Right atrium auricular region (tissue), 2 donors: Measurements from ENCODE around the gene PTCH1. TPM values are rescaled to one million over a fixed set of nuclear protein-coding genes. Genes with fewer than 3 reads are reported as not detected.

ENCODE experiments used
- DNase-seq: peaks from one replicate; pipeline ENCODE4 v3.0.0-alpha.2; 2019; ENCODE audit warnings: low spot score
- H3K27ac ChIP-seq, 2 donors: fragments of 200-600 bp; sonication (generic); 1 replicate in 1 of 2; 2 replicates in 1 of 2; pipeline ENCODE4 v1.5.1; 2016 to 2019
- H3K27me3 ChIP-seq, 2 donors: fragments of 200-600 bp; sonication (generic); one replicate each; pipeline versions ENCODE4 v1.5.1 to v1.6.0; 2017 to 2019
- H3K36me3 ChIP-seq: fragments of 200-600 bp; sonication (generic); one replicate; pipeline ENCODE4 v1.5.1; 2016
- H3K4me1 ChIP-seq, 2 donors: fragments of 200-600 bp; sonication (generic); one replicate each; pipeline versions ENCODE4 v1.5.1 to v1.6.0; 2017 to 2019
- H3K4me3 ChIP-seq, 2 donors: fragments of 200-600 bp; sonication (generic); 1 replicate in 1 of 2; 2 replicates in 1 of 2; pipeline ENCODE4 v1.5.1; 2017 to 2019; ENCODE audit warnings: mild to moderate bottlenecking in 1 of 2, moderate library complexity in 1 of 2
- H3K9me3 ChIP-seq, 2 donors: fragments of 200-600 bp; sonication (generic); one replicate each; pipeline ENCODE4 v1.5.1; 2019
- total RNA-seq, 2 donors: library from RNA; depleted of rRNA; stranded (reverse); fragments of >200 nt; gene quantifications; one replicate each; pipeline ENCODE4 v1.1.0, GENCODE V29; 2016
- TF ChIP-seq, protein P1 (sequence below), 2 donors: fragments of 200-600 bp; sonication (generic); IDR thresholded peaks; one replicate each; pipeline ENCODE4 v1.5.1; 2019; ENCODE audit warnings: antibody characterized with exemption in 2 of 2

Gene PTCH1
- total RNA-seq, 2 donors from 2014 or later: 5.4 to 6.3 TPM

DNA sequence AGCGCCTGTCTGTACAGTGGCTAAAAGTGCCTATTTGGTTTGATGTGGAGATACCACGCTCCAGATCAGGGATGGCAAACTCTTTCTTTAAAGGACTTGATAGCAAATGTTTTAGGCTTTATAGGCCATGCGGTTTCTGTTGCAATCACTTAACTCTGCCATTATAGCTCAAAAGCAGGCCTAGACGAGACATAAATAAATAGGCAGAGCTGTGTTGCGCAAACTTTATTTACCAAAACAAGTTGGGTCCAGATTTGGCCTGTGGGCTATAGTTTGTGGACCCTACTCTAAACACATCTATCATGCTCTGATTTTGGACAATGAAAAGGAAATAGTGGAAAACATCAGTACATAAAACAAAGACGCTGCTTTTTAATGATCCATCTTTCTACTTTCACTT, 79.2 kb downstream of the PTCH1 start:
- H3K4me3 ChIP-seq: no peak overlapping the region
- no peak overlapping the region for H3K27ac ChIP-seq
- no peaks in the 10 kb centered on the region for H3K27me3 ChIP-seq
- TF ChIP-seq, protein P1, sequence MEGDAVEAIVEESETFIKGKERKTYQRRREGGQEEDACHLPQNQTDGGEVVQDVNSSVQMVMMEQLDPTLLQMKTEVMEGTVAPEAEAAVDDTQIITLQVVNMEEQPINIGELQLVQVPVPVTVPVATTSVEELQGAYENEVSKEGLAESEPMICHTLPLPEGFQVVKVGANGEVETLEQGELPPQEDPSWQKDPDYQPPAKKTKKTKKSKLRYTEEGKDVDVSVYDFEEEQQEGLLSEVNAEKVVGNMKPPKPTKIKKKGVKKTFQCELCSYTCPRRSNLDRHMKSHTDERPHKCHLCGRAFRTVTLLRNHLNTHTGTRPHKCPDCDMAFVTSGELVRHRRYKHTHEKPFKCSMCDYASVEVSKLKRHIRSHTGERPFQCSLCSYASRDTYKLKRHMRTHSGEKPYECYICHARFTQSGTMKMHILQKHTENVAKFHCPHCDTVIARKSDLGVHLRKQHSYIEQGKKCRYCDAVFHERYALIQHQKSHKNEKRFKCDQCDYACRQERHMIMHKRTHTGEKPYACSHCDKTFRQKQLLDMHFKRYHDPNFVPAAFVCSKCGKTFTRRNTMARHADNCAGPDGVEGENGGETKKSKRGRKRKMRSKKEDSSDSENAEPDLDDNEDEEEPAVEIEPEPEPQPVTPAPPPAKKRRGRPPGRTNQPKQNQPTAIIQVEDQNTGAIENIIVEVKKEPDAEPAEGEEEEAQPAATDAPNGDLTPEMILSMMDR (IDR thresholded peaks at IDR 0.05): no peak
- no peaks in the 10 kb centered on the region for H3K4me1 ChIP-seq
- H3K36me3 ChIP-seq: no peaks in the 10 kb centered on the region
- H3K9me3 ChIP-seq: no peaks in the 10 kb centered on the region
- no peak for DNase-seq

DNA sequence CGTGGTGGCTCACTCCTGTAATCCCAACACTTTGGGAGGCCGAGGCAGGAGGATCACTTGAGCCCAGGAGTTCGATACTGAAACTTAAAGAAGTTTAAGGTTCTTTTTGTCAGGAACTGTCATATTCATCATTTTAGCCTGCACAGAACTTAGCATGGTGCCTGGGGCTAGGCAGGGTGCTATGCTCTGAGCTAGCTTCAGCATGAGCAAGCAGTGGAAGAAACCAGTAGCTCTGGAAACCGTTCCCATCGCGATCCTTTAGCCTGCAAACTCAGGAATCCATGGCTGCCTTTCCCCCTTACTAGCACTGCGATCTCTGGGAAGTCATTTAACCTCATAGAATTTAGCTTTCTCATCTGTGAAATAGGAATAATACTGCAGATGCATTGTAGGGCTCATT, 80.4 kb downstream of the PTCH1 start:
- Histone ChIP-seq H3K36me3 (no peaks in the 10 kb centered on the region), H3K27me3 (no peaks in the 10 kb centered on the region), H3K4me1 (no peaks in the 10 kb centered on the region), H3K9me3 (no peaks in the 10 kb centered on the region), H3K4me3 (no peak overlapping the region), H3K27ac (no peak overlapping the region)
- TF ChIP-seq, protein P1 (IDR thresholded peaks at IDR 0.05): no peak
- DNase-seq: no peak

DNA sequence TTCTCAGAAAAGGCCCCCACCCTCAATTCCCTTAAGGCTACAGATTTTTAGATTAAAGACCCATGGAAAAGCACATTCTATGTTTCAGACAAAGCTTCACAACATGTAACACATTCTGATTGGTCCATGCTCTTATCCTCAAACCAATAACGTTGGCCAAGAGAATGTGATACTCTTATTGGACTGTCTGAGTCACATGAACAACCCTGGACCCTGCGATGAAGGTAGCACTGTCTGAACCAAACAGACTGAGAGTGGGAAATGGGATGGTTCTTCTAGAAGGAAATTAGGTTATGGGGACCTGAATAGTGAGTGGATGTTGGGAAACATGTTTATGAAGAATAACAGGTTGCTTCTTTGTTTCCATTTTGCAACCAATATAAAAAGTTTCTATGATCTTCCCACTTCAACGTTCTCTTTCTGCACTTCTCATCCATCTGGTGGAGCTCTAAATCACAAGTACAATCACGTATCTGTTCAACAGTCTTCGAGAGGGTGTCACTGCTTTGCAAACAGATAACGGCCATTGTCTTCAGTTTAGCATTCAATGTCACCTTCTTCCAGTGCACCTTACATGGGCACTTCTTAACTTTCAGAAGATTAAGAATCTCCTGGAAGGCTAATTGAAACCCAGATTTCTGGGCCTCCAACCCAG, 81.6 kb downstream of the PTCH1 start:
- no peak overlapping the region for H3K4me3 ChIP-seq
- DNase-seq: no peak
- no peak overlapping the region for H3K27ac ChIP-seq
- TF ChIP-seq, protein P1 (IDR thresholded peaks at IDR 0.05): no peak
- H3K27me3 ChIP-seq: no peaks in the 10 kb centered on the region
- H3K9me3 ChIP-seq: no peaks in the 10 kb centered on the region
- no peaks in the 10 kb centered on the region for H3K4me1 ChIP-seq
- H3K36me3 ChIP-seq: no peaks in the 10 kb centered on the region

DNA sequence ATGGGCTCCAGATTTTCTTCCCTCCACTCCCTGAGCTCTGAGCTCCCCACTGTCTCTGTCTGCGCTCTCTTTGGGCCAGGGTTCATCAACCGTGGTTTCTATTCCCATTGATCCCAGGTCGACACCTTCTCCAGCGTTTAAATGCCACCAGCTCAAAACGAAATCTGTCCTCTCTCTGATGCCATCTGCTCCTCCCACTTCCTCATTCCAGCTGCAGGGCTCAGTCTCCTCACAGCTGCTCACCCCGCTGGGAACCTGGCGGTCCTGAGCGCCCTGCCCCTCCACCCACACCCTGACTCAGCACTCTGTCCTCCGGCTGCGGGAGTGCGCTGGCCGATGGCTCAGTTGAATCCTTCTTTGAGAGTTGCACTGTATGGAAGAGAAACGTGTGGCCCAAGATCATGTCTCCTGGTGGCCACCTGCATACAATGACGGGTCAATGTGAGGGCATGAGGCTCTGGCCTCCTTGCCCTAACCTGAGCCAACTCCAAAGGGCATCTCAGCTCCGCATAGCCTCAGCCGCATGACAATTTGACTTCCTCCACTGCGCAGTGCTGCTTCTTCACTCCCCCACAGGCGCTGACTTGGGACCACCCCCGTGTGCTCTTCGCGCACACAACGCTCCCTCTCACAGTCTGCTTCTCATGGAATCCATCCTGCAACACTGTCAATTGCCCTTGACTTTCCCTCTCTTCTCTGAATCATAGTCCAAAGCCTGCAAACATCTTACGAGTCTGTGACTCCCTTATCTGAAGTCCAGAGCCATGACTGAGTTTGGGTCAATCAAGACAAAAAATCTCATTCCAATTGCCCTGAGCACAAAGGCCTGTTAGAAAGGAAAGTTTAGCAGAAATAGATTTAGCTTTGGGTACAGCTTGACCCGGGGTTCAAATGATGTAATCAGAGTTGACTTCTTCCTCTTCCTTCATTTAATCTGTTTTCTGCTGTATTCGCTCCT, 82.4 kb downstream of the PTCH1 start:
- H3K4me1 ChIP-seq: no peaks in the 10 kb centered on the region
- H3K27ac ChIP-seq: no peak overlapping the region
- TF ChIP-seq, protein P1 (IDR thresholded peaks at IDR 0.05): no peak
- no peaks in the 10 kb centered on the region for H3K9me3 ChIP-seq
- H3K36me3 ChIP-seq: no peaks in the 10 kb centered on the region
- DNase-seq: no peak
- H3K4me3 ChIP-seq: no peak overlapping the region
- H3K27me3 ChIP-seq: no peaks in the 10 kb centered on the region

DNA sequence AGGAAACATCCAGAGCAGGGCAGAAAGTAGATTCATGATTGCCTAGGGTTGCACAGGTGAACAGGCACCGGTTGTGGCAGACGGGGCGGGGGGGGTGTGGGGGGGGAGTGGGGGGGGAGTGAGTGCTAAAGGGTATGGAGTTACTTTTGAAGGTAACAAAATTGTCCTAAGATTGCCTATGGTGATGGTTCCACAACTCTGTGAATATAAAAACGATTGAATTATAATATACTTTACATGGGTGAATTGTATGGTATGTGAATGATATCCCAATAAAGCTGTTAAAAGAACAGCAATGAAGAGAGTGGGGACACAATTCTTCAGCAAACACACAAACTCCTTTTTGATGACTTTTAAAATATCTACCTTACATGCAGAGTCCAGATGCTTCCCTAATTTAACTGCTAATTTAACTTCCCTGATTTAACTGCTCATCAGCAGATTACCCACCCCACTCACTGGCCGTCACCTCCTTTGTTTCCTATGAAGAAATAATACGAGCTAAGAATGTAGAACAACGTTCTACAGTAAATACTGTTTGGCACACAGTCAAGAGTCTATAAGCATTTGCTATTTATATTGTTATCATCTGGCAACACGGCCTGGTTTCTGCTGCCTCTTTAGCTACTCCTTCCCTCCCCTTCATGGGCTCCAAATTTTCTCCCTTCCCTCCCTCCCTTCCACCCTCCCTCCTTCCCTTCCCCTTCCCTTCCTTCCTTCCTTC, 83.5 kb downstream of the PTCH1 start:
- no peaks in the 10 kb centered on the region for H3K27me3 ChIP-seq
- TF ChIP-seq, protein P1 (IDR thresholded peaks at IDR 0.05): no peak
- H3K4me1 ChIP-seq: no peaks in the 10 kb centered on the region
- no peak for DNase-seq
- H3K27ac ChIP-seq: no peak overlapping the region
- no peaks in the 10 kb centered on the region for H3K9me3 ChIP-seq
- H3K36me3 ChIP-seq: no peaks in the 10 kb centered on the region
- no peak overlapping the region for H3K4me3 ChIP-seq
